K562 (cell line): ENCODE results near the gene LIX1L. TPM values are rescaled to one million over a fixed set of nuclear protein-coding genes. Genes with fewer than 3 reads are reported as not detected.

ENCODE experiments used
- E2F3 ChIP-seq: fragments of 250-450 bp; sonication (Bioruptor Pico); IDR thresholded peaks from 2 replicates; pipeline ENCODE4 v1.4.0; 2020; ENCODE audit warnings: mild to moderate bottlenecking
- FOSL1 ChIP-seq: fragments of 200-800 bp; sonication (Bioruptor generic); conservative IDR thresholded peaks from 2 replicates; pipeline ENCODE4 v1.6.1; 2016; ENCODE audit warnings: missing genetic modification characterization, missing compliant biosample characterization
- PPARD ChIP-seq: fragments of 250-450 bp; sonication (Bioruptor Pico); IDR thresholded peaks from 2 replicates; pipeline ENCODE4 v1.8.0; 2022; ENCODE audit warnings: inconsistent platforms, mild to moderate bottlenecking, moderate library complexity
- polyA plus RNA-seq, 8 experiments: library from polyadenylated mRNA; depleted of rRNA in 4 of 8; stranded (reverse) in 5 of 8; unstranded in 3 of 8; fragments of >200 nt; fragmentation: Nextera tagmentation in 2 of 8; fragmentation: Illumina TruSeq in 1 of 8; extraction: Ambion mirVana in 2 of 8; extraction: Trizol in 1 of 8; gene quantifications; 2 replicates each; pipeline versions ENCODE4 v1.2.1 to v1.2.3, GENCODE V29; 2011 to 2014; ENCODE audit warnings: inconsistent platforms in 1 of 8, missing spikeins in 1 of 8
- total RNA-seq, 7 experiments: library from RNA; depleted of rRNA in 6 of 7; stranded (reverse); fragments of >200 nt in 6 of 7; fragmentation: Illumina TruSeq in 2 of 7; extraction: Trizol in 2 of 7; gene quantifications; 2 replicates each; pipeline versions ENCODE4 v1.2.1 to v1.2.3, GENCODE V29; 2011 to 2021; ENCODE audit warnings: low replicate concordance in 1 of 7
- TF ChIP-seq, protein P1 (sequence below): fragments of 450-650 bp; IDR thresholded peaks from 2 replicates; pipeline ENCODE4 v1.6.1; 2016; ENCODE audit warnings: low read depth
- TF ChIP-seq, protein P2 (sequence below), 3 experiments: fragments of 200-800 bp in 1 of 3; sonication (Bioruptor generic) in 1 of 3; sonication (generic) in 1 of 3; formaldehyde crosslinking in 1 of 3; IDR thresholded peaks; 2 replicates each; pipeline versions ENCODE4 v1.6.1 to v1.8.0; 2016 to 2022; ENCODE audit warnings: mild to moderate bottlenecking in 2 of 3, missing compliant biosample characterization in 2 of 3, missing genetic modification characterization in 2 of 3, missing genetic modification reagents in 1 of 3
- TF ChIP-seq, protein P3 (sequence below), 2 experiments: fragments of 200-800 bp in 1 of 2; sonication (Bioruptor generic) in 1 of 2; sonication (generic) in 1 of 2; formaldehyde crosslinking in 1 of 2; IDR thresholded peaks in 1 of 2; conservative IDR thresholded peaks in 1 of 2; 2 replicates each; pipeline versions ENCODE4 v1.5.0 to v1.6.1; 2016 to 2020; ENCODE audit warnings: missing compliant biosample characterization in 1 of 2, missing genetic modification characterization in 1 of 2, missing genetic modification reagents in 1 of 2
- TF ChIP-seq, protein P4 (sequence below): fragments of 250-450 bp; sonication (Bioruptor Pico); IDR thresholded peaks from 2 replicates; pipeline ENCODE4 v1.9.0; 2021; ENCODE audit warnings: mild to moderate bottlenecking, inconsistent platforms

Gene LIX1L
- total and polyA plus RNA-seq, 9 of the 15 experiments (the other 6 are each of a cell fraction or from before 2014, with no cell fraction given): 4.6 to 26.5 (median 12.5) TPM

DNA sequence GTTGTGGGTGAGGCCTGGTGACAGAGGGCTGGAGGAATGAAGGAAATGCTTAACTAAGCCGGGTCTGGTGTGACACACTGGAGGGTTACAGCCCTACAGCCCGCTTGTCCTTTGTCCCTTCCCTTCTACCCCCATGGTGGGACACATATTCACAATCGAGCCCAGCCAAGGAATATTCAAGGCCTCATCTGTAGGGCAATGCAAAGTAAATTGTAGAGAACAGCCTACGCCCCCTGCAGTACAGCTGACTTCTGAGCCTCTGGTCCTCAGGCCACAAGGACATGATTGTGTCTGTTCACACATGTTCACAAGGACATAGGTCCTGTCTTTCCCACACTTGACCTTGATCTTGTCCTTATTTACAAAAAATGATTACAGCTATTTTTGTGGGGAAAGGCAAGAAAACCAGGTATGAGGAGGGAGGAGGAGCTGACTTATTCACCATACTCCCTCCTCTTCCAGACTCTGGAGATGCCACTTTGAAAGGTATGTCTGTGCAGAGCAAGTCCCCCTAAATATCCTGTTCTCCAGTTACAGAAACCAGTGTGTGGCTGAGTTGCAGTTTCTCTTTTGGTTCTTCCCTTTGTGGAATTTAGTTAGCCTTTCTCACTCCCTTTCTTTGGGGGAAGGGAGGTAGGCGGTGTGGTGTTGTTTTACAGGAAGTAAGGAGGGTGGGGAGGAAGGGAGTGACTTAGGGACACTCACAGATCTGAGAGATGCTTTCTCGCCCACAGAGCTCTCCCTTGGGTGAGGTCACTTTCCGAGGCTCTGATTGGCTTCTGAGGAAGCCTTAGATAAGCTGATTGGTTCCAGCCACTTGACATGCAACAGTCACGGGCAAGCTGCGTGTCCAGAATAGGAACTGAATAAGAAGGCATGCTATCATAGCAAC lies 21.3 kb upstream of the LIX1L start (continued):
- TF ChIP-seq PPARD (CRISPR knock-in tag) (no peak), E2F3 (CRISPR knock-in tag) (0 out of 2 replicates have a peak, but pooled peaks have one; percentile 34), FOSL1 (peak; percentile 65)
- TF ChIP-seq, protein P1, sequence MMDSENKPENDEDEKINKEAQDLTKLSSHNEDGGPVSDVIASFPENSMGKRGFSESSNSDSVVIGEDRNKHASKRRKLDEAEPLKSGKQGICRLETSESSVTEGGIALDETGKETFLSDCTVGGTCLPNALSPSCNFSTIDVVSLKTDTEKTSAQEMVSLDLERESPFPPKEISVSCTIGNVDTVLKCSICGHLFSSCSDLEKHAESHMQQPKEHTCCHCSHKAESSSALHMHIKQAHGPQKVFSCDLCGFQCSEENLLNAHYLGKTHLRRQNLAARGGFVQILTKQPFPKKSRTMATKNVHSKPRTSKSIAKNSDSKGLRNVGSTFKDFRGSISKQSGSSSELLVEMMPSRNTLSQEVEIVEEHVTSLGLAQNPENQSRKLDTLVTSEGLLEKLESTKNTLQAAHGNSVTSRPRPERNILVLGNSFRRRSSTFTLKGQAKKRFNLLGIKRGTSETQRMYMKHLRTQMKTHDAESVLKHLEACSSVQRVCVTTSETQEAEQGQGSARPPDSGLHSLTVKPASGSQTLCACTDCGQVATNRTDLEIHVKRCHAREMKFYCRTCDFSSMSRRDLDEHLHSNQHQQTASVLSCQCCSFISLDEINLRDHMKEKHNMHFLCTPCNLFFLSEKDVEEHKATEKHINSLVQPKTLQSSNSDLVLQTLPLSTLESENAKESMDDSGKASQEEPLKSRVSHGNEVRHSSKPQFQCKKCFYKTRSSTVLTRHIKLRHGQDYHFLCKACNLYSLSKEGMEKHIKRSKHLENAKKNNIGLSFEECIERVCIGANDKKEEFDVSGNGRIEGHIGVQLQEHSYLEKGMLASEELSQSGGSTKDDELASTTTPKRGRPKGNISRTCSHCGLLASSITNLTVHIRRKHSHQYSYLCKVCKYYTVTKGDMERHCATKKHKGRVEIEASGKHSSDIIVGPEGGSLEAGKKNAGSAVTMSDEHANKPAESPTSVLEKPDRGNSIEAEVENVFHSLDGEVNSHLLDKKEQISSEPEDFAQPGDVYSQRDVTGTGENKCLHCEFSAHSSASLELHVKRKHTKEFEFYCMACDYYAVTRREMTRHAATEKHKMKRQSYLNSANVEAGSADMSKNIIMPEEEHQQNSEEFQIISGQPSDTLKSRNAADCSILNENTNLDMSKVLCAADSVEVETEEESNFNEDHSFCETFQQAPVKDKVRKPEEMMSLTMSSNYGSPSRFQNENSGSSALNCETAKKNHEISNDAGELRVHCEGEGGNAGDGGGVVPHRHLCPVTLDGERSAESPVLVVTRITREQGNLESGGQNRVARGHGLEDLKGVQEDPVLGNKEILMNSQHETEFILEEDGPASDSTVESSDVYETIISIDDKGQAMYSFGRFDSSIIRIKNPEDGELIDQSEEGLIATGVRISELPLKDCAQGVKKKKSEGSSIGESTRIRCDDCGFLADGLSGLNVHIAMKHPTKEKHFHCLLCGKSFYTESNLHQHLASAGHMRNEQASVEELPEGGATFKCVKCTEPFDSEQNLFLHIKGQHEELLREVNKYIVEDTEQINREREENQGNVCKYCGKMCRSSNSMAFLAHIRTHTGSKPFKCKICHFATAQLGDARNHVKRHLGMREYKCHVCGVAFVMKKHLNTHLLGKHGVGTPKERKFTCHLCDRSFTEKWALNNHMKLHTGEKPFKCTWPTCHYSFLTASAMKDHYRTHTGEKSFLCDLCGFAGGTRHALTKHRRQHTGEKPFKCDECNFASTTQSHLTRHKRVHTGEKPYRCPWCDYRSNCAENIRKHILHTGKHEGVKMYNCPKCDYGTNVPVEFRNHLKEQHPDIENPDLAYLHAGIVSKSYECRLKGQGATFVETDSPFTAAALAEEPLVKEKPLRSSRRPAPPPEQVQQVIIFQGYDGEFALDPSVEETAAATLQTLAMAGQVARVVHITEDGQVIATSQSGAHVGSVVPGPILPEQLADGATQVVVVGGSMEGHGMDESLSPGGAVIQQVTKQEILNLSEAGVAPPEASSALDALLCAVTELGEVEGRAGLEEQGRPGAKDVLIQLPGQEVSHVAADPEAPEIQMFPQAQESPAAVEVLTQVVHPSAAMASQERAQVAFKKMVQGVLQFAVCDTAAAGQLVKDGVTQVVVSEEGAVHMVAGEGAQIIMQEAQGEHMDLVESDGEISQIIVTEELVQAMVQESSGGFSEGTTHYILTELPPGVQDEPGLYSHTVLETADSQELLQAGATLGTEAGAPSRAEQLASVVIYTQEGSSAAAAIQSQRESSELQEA: no peak
- TF ChIP-seq, protein P2, sequence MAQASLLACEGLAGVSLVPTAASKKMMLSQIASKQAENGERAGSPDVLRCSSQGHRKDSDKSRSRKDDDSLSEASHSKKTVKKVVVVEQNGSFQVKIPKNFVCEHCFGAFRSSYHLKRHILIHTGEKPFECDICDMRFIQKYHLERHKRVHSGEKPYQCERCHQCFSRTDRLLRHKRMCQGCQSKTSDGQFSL (CRISPR knock-in tag; IDR thresholded peaks at IDR 0.05): no peak
- TF ChIP-seq, protein P2 (tag; IDR thresholded peaks at IDR 0.05): 0 out of 4 replicates have a peak, but pooled peaks of 1 of the 2 experiments have one; percentile 19
- TF ChIP-seq, protein P3, sequence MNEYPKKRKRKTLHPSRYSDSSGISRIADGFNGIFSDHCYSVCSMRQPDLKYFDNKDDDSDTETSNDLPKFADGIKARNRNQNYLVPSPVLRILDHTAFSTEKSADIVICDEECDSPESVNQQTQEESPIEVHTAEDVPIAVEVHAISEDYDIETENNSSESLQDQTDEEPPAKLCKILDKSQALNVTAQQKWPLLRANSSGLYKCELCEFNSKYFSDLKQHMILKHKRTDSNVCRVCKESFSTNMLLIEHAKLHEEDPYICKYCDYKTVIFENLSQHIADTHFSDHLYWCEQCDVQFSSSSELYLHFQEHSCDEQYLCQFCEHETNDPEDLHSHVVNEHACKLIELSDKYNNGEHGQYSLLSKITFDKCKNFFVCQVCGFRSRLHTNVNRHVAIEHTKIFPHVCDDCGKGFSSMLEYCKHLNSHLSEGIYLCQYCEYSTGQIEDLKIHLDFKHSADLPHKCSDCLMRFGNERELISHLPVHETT (CRISPR knock-in tag; conservative IDR thresholded peaks at IDR 0.05 in 1 of 2, IDR thresholded peaks at IDR 0.05 in 1 of 2): peak in 1 of 2 experiments; percentile 66; a peak in 2 of 4 replicates
- TF ChIP-seq, protein P4, sequence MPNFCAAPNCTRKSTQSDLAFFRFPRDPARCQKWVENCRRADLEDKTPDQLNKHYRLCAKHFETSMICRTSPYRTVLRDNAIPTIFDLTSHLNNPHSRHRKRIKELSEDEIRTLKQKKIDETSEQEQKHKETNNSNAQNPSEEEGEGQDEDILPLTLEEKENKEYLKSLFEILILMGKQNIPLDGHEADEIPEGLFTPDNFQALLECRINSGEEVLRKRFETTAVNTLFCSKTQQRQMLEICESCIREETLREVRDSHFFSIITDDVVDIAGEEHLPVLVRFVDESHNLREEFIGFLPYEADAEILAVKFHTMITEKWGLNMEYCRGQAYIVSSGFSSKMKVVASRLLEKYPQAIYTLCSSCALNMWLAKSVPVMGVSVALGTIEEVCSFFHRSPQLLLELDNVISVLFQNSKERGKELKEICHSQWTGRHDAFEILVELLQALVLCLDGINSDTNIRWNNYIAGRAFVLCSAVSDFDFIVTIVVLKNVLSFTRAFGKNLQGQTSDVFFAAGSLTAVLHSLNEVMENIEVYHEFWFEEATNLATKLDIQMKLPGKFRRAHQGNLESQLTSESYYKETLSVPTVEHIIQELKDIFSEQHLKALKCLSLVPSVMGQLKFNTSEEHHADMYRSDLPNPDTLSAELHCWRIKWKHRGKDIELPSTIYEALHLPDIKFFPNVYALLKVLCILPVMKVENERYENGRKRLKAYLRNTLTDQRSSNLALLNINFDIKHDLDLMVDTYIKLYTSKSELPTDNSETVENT (CRISPR knock-in tag): no peak
